OCI-LY7 (cell line): ENCODE measurements around the gene LY6G6F. TPM values are rescaled to one million over a fixed set of nuclear protein-coding genes. Genes with fewer than 3 reads are reported as not detected.

ENCODE experiments used
- BruUV-seq: library from RNA; stranded (reverse); fragments of 400-500 nt; replicated peaks from 2 replicates; lab custom pipeline; 2021; lab: Mats Ljungman, UMichigan
- CTCF ChIA-PET: fragments of 300-600 bp; sonication (Branson Sonifier 250); formaldehyde crosslinking; loops from one replicate; lab custom pipeline; 2022; ENCODE audit warnings: antibody characterized with exemption; ENCODE audit not compliant: unreplicated experiment; lab: Charles Lee
- POLR2A ChIA-PET: fragments of 300-600 bp; sonication (Branson Sonifier 250); formaldehyde crosslinking; loops from one replicate; lab custom pipeline; 2022; ENCODE audit warnings: antibody characterized with exemption; lab: Charles Lee
- DNase-seq: peaks from one replicate; pipeline ENCODE4 v3.0.0-alpha.2; 2015; ENCODE audit warnings: low spot score
- H2AFZ ChIP-seq: fragments of 200-600 bp; sonication (generic), shearing (Covaris generic); 2 replicates; pipeline ENCODE4 v1.6.1; 2014; ENCODE audit warnings: mild to moderate bottlenecking, antibody characterized with exemption, low read length, moderate library complexity
- H3K27ac ChIP-seq: fragments of 200-600 bp; sonication (generic); 2 replicates; pipeline ENCODE4 v1.5.1; 2014; ENCODE audit warnings: mixed run types, low read depth, mild to moderate bottlenecking, moderate library complexity, low read length, inconsistent platforms; ENCODE audit not compliant: poor library complexity, severe bottlenecking
- H3K36me3 ChIP-seq: fragments of 200-600 bp; sonication (generic); 2 replicates; pipeline ENCODE4 v1.6.1; 2014; ENCODE audit warnings: mild to moderate bottlenecking, antibody characterized with exemption, low read length, moderate library complexity, mixed read lengths; ENCODE audit not compliant: insufficient read depth
- H3K4me1 ChIP-seq: fragments of 200-600 bp; sonication (generic); 2 replicates; pipeline ENCODE4 v1.5.1; 2014; ENCODE audit warnings: mild to moderate bottlenecking, low read length; ENCODE audit not compliant: insufficient read depth, poor library complexity, severe bottlenecking
- H3K4me2 ChIP-seq: fragments of 200-600 bp; sonication (generic); 2 replicates; pipeline ENCODE4 v1.6.1; 2014; ENCODE audit warnings: mild to moderate bottlenecking, low read length
- H3K4me3 ChIP-seq: fragments of 200-600 bp; sonication (generic); 2 replicates; pipeline ENCODE4 v1.5.1; 2014; ENCODE audit warnings: mild to moderate bottlenecking, low read depth, low read length; ENCODE audit not compliant: poor library complexity, severe bottlenecking
- H3K79me2 ChIP-seq: fragments of 200-600 bp; sonication (generic); 2 replicates; pipeline ENCODE4 v1.6.1; 2016; ENCODE audit warnings: low read depth, mild to moderate bottlenecking, low read length, moderate library complexity, mixed read lengths; ENCODE audit not compliant: insufficient read depth
- H3K9me2 ChIP-seq: fragments of 200-600 bp; sonication (generic); 2 replicates; pipeline ENCODE4 v1.6.1; 2016; ENCODE audit warnings: mild to moderate bottlenecking, low read length, mixed read lengths; ENCODE audit not compliant: insufficient read depth
- H3K9me3 ChIP-seq: fragments of 200-600 bp; sonication (generic); 2 replicates; pipeline ENCODE4 v1.6.1; 2014; ENCODE audit warnings: mild to moderate bottlenecking, mixed run types, low read length, mixed read lengths
- H4K20me1 ChIP-seq: fragments of 200-600 bp; sonication (generic); 2 replicates; pipeline ENCODE4 v1.6.1; 2014; ENCODE audit warnings: mild to moderate bottlenecking, antibody characterized with exemption, low read length, moderate library complexity, mixed read lengths; ENCODE audit not compliant: insufficient read depth
- CTCF ChIP-seq: fragments of 200-600 bp; sonication (generic); conservative IDR thresholded peaks from 2 replicates; pipeline ENCODE4 v1.5.1; 2014; ENCODE audit warnings: mild to moderate bottlenecking, antibody characterized with exemption, low read length, moderate library complexity, mixed read lengths
- EZH2phosphoT487 ChIP-seq: fragments of 200-600 bp; sonication (generic); IDR thresholded peaks from 2 replicates; pipeline ENCODE4 v1.6.1; 2018; ENCODE audit warnings: low read depth, borderline replicate concordance, mild to moderate bottlenecking, mixed run types, antibody characterized with exemption, low read length, moderate library complexity, mixed read lengths
- intact Hi-C: fragments of 100-400 bp; cut with micrococcal nuclease; formaldehyde crosslinking; loops from one replicate; pipeline ENCODE4 v1.10.0; 2022; ENCODE audit not compliant: unreplicated experiment
- total RNA-seq, 2 experiments: library from RNA; depleted of rRNA in 1 of 2; stranded (reverse); fragments of >200 nt in 1 of 2; shearing (Covaris generic) in 1 of 2; gene quantifications; 2 replicates each; pipeline ENCODE4 v1.2.3, GENCODE V29; 2014 to 2022

LY6G6F gene
- total RNA-seq, 2 experiments from 2014 or later, result not detected

GRCh38 chr6:31659649-31660380, 46.9 kb upstream of the LY6G6F start:
- Histone ChIP-seq H3K4me2 (peak overlapping the region; percentile 97), H3K9me2 (no peaks in the 10 kb centered on the region), H4K20me1 (no peaks in the 10 kb centered on the region), H3K9me3 (no peaks in the 10 kb centered on the region), H3K27ac (peak overlapping the region; percentile 43), H3K36me3 (peaks cover 34% of the 10 kb centered on the region), H3K4me1 (peaks cover 55% of the 10 kb centered on the region), H3K79me2 (peaks cover 33% of the 10 kb centered on the region), H3K4me3 (peak overlapping the region; percentile 75), H2AFZ (peak overlapping the region; percentile 3; the same call in 1 of the 2 replicates)
- DNase-seq, result peak; percentile 49
- CTCF ChIA-PET, result no interaction called here
- intact Hi-C loops, result no loop called here
- TF ChIP-seq EZH2phosphoT487, result no peak
- TF ChIP-seq CTCF, result no peak
- POLR2A ChIA-PET, result interaction anchor here (0.9 to 1.5 kb wide), 3 partner anchors 109 to 298 kb away, joined by 4 read pairs; partner anchors contain the start of gene LSM2
- no TSS peak for BruUV-seq

- Histone ChIP-seq H3K9me3 (no peaks in the 10 kb centered on the region), H3K27ac (peak within 1 kb of the TSS; percentile 43), H3K4me2 (peak within 1 kb of the TSS; percentile 97), H3K9me2 (no peaks in the 10 kb centered on the region), H3K79me2 (peaks cover 33% of the 10 kb centered on the region), H4K20me1 (no peaks in the 10 kb centered on the region), H3K36me3 (peaks cover 34% of the 10 kb centered on the region), H2AFZ (peak within 1 kb of the TSS; percentile 3; the same call in 1 of the 2 replicates), H3K4me3 (peak within 1 kb of the TSS; percentile 75), H3K4me1 (peaks cover 55% of the 10 kb centered on the region)
- ChIA-PET CTCF (no interaction called here), POLR2A (interaction anchor here (0.6 to 1.9 kb wide), 7 partner anchors 8 to 298 kb away, joined by 3 to 8 read pairs (median 4); partner anchors contain the start of genes BAG6 and LSM2)
- peak; percentile 86 for DNase-seq
- BruUV-seq, result no TSS peak
- TF ChIP-seq CTCF (no peak), EZH2phosphoT487 (no peak)
- intact Hi-C loops, result no loop called here
Measured at GRCh38 chr6:31660381-31661261, 46.0 kb upstream of the LY6G6F start, which contains the start of gene C6orf47. Gene C6orf47 (minus strand): TSS chr6:31660778. CDS start chr6:31659947, 831 bp downstream.
